Mesothelial cell of epicardium (in vitro differentiated cells): ENCODE results near the gene ATF7. TPM values are rescaled to one million over a fixed set of nuclear protein-coding genes. Genes with fewer than 3 reads are reported as not detected.

Experiments
- DNase-seq, 2 experiments: peaks; one replicate each; pipeline ENCODE4 v3.0.0; 2021; ENCODE audit warnings: low spot score in 2 of 2; ENCODE audit not compliant: unreplicated experiment in 2 of 2
- H3K27ac Mint-ChIP-seq: 2 replicates; pipeline ENCODE4 v1.8.0; 2021; ENCODE audit warnings: mixed read lengths
- H3K27me3 Mint-ChIP-seq: 2 replicates; pipeline ENCODE4 v1.8.0; 2021; ENCODE audit warnings: low read depth, mixed read lengths
- H3K36me3 Mint-ChIP-seq: 2 replicates; pipeline ENCODE4 v1.8.0; 2021; ENCODE audit warnings: mixed read lengths
- H3K4me1 Mint-ChIP-seq: 2 replicates; pipeline ENCODE4 v1.8.0; 2021; ENCODE audit warnings: mixed read lengths
- H3K4me3 Mint-ChIP-seq: 2 replicates; pipeline ENCODE4 v1.8.0; 2021; ENCODE audit warnings: mild to moderate bottlenecking, moderate library complexity, mixed read lengths
- H3K9me3 Mint-ChIP-seq: 2 replicates; pipeline ENCODE4 v1.8.0; 2021; ENCODE audit warnings: mixed read lengths
- total RNA-seq: library from RNA; stranded (reverse); gene quantifications from 3 replicates; pipeline ENCODE4 v1.2.1, GENCODE V29; 2021
- TF ChIP-seq, protein P1 (sequence below): fragments of 200-600 bp; sonication (generic); IDR thresholded peaks from one replicate; pipeline ENCODE4 v1.5.0; 2021; ENCODE audit warnings: antibody characterized with exemption; ENCODE audit not compliant: unreplicated experiment

The ATF7 gene
- total RNA-seq, 1 donor from 2014 or later = 36.3 TPM

GRCh38 chr12:53466640-53467039 is 159.5 kb downstream of the ATF7 start:
- no peaks in the 10 kb centered on the region for H3K9me3 Mint-ChIP-seq
- H3K27me3 Mint-ChIP-seq = no peaks in the 10 kb centered on the region
- TF ChIP-seq, protein P1, sequence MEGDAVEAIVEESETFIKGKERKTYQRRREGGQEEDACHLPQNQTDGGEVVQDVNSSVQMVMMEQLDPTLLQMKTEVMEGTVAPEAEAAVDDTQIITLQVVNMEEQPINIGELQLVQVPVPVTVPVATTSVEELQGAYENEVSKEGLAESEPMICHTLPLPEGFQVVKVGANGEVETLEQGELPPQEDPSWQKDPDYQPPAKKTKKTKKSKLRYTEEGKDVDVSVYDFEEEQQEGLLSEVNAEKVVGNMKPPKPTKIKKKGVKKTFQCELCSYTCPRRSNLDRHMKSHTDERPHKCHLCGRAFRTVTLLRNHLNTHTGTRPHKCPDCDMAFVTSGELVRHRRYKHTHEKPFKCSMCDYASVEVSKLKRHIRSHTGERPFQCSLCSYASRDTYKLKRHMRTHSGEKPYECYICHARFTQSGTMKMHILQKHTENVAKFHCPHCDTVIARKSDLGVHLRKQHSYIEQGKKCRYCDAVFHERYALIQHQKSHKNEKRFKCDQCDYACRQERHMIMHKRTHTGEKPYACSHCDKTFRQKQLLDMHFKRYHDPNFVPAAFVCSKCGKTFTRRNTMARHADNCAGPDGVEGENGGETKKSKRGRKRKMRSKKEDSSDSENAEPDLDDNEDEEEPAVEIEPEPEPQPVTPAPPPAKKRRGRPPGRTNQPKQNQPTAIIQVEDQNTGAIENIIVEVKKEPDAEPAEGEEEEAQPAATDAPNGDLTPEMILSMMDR = no peak
- no peak for DNase-seq
- H3K27ac Mint-ChIP-seq = peak overlapping the region; percentile 5
- H3K4me3 Mint-ChIP-seq = no peak overlapping the region
- H3K36me3 Mint-ChIP-seq = peaks cover 58% of the 10 kb centered on the region
- H3K4me1 Mint-ChIP-seq = no peaks in the 10 kb centered on the region

DNA sequence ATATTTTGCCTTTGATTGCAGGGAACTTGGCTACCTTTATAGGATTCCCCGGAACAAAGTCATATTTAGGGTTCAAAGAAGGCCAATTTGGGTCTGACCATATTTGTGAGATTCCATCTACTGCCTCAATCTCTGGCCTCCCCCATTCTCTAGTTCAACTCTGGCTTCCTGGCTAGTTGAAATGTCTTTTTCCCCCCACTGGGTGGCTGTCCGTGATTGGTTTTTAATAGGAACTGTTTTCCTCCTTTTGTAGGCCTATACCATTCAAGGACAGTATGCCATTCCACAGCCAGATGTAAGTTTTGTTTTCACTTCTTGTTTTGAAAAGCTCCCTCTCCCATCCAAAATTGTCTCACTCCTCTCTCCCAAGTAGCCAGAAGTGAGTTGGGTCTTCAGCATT is 160.5 kb downstream of the ATF7 start:
- Mint-ChIP-seq H3K4me3 (no peak overlapping the region), H3K4me1 (peaks cover 5% of the 10 kb centered on the region), H3K27me3 (no peaks in the 10 kb centered on the region), H3K27ac (no peak overlapping the region), H3K36me3 (peaks cover 59% of the 10 kb centered on the region), H3K9me3 (no peaks in the 10 kb centered on the region)
- TF ChIP-seq, protein P1 = no peak
- no peak for DNase-seq

- peak overlapping the region; percentile 51 for H3K27ac Mint-ChIP-seq
- DNase-seq = no peak
- TF ChIP-seq, protein P1 = no peak
- no peak overlapping the region for H3K4me3 Mint-ChIP-seq
- H3K9me3 Mint-ChIP-seq = no peaks in the 10 kb centered on the region
- H3K36me3 Mint-ChIP-seq = peaks cover 63% of the 10 kb centered on the region
- H3K27me3 Mint-ChIP-seq = no peaks in the 10 kb centered on the region
- H3K4me1 Mint-ChIP-seq = peaks cover 6% of the 10 kb centered on the region
These were observed 161.3 kb downstream of the ATF7 start for GRCh38 chr12:53464685-53465418.

GRCh38 chr12:53463802-53464560 is 162.2 kb downstream of the ATF7 start:
- Mint-ChIP-seq H3K27me3 (no peaks in the 10 kb centered on the region), H3K4me1 (peaks cover 6% of the 10 kb centered on the region), H3K36me3 (peaks cover 69% of the 10 kb centered on the region), H3K9me3 (no peaks in the 10 kb centered on the region), H3K27ac (no peak overlapping the region), H3K4me3 (no peak overlapping the region)
- no peak for DNase-seq
- TF ChIP-seq, protein P1 = no peak

- Mint-ChIP-seq H3K36me3 (peaks cover 65% of the 10 kb centered on the region), H3K4me3 (no peak overlapping the region), H3K9me3 (no peaks in the 10 kb centered on the region), H3K27ac (no peak overlapping the region), H3K4me1 (peaks cover 6% of the 10 kb centered on the region), H3K27me3 (no peaks in the 10 kb centered on the region)
- TF ChIP-seq, protein P1 = no peak
- no peak for DNase-seq
These were observed 163.2 kb downstream of the ATF7 start for GRCh38 chr12:53462935-53463334.
